GM19328 (cell line): ENCODE measurements around the gene NAT8L.

ENCODE experiments used
- ATAC-seq: cut with Tn5 transposase; IDR thresholded peaks from one replicate; pipeline ENCODE4 v1.9.1; 2021; ENCODE audit warnings: mild to moderate bottlenecking, moderate library complexity; ENCODE audit not compliant: unreplicated experiment

The NAT8L gene

DNA sequence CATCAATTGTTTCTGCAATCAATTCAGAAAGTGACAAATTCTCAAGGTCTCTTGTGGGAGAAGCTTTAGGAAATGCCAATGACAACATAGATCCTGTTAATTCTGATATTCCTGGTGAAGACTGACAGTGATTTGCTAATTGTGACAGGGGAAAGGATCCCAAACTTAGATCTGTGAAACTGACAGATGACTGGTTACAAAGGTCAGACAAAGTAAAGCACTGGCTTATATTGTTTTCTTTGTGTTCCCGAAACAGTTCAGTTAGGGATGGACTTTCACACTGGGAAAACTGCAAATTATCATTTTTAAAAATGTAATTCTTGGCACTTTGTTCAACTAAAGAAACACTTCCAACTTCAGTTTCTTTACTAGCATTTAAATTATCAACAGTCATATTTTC, 30.1 kb downstream of the NAT8L start:
- no peak for ATAC-seq

DNA sequence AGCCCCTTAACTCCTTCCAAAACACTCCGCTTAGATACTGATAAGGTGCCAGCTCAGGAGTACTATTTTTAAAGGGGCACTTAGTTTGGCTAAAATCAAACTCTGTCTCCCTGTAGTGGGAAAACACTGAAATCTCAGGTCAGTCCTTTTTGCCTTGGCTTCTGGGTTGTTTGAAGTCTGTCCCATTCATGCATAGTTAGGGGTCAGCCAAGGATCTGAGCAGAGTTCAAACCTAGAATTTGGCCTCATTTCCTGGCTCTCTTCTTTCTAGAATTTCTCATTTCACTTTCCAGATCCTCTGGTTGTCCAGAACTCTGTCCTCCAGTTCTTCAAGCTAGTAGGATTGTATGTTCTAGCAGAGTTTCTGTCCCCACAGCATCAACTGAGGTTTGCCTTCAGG, 31.5 kb downstream of the NAT8L start:
- ATAC-seq: no peak

DNA sequence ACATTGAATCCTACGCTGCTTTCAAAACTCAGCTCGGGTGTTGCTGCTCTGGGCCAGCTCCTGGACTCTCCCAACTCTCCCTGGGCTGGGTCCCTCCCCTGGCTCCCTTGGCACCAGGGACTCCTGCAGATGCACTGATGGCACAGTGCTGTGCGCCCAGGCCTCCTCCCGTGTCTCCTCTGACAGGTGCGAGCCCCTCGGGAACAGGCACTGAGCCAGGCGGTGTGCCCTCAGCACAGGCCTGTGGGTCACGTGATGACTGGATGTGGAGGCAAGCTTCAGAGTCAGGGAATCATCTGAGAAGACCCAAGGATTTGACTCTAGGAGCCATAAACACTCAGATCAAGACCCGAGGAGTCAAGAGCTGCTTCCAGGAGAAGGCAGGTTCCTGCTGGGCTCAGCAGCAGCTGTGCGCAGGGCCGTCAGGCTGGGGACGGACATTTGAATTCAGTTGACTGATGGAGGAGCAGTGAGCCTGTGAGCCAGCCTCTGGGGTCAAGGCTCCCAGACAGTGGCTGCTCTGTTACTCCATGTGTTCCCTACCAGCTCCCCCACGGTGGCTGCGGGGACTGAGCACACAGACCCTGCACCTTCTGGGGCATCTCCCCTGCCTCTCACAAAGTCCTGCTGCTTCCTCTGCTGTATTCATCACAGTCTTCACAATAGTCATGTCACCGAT, 33.0 kb downstream of the NAT8L start:
- no peak for ATAC-seq

DNA sequence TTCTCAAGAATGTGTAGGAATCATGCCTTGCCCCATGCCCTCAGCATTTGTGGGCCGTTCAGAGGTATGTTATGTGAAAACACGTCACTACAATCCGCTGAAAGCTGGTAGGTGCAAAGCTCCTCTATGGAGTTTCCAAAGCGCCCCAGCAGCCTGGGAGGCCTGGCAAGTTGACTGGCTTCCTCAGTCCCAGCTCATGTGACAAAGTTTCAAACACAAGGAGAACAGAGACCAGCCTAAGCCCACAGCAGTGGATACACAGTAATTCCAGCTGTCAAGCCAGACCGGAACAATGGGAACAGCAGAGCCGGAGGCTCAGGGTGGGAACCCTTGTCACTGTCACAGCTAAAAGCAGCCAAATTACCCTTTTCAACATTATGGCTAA, 33.5 kb downstream of the NAT8L start:
- ATAC-seq: no peak

DNA sequence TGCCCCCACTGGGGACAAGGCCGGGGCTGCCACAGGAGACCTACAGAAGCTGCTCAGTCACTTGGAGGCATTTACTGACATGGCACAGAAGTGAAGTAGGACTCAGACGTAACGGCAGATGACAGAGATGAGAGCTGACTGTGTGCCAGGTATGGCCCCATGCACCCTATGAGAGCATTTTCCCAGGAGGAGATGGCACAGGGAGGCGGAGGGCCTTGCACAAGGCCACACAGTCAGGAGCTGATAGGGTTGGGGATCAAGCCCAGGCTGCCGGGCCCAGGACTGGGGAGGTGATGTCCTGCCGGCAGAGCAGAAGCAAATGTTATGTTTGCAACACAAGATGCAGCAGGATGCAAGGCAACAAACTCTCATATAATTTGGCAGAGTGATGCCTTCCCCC, 34.1 kb downstream of the NAT8L start:
- no peak for ATAC-seq

DNA sequence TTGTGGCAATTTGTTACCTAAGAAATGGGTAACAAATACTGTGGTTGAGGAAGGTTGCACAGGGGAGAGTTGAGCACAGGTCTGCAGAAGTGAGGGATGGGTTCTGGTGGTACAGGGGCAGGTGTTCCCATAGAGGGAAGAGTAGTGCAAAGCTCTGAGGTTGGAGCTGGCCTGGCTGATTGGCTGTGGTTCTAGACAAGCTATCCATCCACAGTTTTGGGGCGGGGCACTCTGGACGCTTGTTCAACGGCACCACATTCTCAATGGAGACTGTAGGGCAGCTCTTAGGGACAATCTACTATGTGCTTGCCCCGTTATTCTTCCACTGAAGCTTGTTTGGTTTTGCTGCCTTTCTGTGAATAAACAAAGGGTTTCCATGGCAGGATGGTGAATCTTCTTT, 35.4 kb downstream of the NAT8L start:
- ATAC-seq: no peak

DNA sequence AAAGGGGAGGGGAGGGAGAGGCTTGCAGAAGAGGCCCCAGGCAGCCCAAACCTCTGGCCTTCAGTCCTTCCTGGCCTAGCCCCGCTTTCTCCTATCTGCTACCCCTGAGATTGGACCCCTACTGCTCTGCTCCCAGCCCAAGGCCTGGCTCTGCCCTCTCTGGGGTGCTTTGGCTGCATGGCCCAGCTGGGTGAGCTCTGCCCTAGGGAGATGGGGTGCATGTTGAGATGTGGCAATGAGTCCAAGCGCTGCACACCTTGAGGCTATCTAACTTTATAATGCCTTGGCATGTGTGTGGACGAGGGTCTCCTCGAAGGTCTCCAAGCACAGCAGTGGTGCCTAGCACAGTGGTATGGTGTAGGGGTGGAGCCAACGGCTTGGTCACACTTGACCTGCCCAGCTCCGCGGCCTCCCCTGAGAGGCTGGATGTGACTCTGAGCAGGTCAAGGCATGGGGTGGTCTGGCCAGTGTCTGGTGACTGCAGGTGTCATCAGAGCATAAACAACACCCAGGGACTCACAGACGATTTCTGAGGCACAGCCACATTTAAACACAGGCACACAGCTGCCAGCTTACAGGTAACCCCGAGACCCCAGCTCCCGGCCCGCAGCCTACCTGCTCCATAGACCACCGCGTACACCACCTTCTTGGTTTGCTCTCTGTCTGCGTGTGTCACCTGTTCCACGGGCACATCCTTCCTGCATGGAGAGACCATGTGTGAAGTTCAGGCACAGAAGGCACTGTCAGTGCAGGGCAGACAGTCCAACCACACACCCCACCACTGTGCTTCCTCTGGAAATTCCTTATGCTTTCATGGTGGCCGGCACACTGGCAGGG, 36.3 kb downstream of the NAT8L start:
- no peak for ATAC-seq

DNA sequence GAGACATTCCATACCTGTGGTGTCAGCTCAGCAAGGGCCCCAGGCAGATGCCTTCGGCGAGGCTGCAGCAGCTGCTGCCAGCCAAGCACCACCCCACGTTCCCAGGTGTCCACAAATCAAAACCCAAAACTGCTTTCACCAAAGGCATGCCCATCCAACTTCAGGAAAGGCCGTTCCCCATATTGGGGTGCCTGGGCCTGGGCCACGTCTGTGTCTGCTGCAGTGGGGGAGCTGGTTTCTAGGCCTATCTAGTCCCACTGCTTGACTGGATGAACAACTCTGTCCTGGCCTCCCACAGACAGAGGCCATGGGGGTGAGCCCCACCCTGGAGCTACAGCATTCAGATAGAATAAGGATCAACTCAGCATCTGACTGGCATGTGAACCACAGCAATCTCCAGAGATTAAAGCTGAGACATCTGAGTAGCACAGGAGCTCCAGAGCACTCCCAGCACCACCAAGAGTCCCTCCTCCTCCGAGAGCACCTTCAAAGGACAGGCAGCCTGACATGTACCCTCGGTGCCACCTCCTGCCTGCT, 37.0 kb downstream of the NAT8L start:
- no peak for ATAC-seq

DNA sequence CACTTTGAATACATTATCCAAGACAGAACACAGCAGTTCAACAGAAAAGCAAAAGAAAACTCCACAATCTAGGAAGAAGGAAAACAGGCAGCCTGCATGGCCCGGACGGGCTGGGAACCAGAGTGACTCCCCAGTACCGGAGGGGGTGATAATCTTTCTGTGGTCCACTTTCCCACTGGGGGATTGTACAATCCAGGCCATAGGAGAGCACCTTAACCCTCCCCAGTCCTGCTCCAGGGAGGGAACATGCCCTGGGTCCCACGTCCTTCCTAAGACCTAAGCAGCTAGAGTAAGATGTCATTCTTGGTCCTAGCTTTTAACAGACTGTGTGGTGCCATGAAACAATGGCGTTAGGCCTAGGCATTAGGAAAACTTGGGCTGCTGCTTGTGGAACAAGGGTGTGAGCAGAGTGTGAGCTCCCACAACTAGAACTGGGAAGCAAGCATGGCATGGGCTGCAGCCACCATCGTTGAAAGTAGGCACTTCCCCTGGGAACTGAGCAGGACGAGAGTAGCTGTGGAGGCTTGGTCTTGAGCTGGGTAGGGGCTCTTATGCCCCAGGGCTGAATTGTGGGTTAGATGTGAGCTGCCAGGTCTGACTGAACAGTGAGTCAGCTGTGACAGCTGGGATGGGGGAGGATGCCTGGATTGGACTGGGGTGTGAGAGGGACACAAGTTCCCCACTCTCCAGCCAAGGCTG, 42.4 kb downstream of the NAT8L start:
- no peak for ATAC-seq

DNA sequence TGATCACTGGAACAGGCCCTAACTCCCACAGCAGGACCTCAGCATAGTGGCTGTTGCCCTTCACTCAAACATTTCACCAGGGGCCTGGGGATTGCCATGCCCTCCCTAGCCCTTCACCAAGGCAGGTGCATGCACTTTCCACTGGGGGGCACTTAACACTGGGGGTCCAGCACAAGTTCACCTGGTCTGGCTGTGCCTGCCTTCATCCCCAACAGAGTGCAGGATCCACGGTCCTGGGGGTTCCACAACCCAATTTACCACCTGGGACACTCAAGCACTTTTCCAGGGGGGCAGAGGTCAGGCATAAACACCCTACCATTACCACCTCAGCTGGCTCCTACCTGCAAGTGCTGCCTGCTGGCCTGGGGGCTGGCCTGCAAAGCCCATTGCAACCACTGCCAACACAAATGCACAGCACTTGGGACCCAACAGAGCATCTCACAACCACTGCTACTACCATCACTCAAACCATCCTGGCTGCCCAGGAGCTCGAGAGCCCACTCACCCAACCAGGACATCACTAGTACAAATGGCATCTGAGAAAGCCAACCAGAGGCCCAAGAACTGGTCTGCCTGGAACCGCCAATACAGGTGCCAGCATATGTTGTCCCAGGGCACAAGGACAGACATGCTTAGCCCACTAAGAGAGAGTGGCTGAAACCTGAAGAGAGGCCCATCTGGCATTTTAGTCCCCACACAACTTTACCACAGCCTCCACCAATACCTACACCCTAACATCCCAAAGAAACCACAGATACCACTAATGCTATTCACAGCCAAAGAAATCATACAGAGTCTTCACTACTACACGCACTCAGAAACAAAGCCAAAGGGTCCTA, 43.1 kb downstream of the NAT8L start:
- ATAC-seq: no peak

DNA sequence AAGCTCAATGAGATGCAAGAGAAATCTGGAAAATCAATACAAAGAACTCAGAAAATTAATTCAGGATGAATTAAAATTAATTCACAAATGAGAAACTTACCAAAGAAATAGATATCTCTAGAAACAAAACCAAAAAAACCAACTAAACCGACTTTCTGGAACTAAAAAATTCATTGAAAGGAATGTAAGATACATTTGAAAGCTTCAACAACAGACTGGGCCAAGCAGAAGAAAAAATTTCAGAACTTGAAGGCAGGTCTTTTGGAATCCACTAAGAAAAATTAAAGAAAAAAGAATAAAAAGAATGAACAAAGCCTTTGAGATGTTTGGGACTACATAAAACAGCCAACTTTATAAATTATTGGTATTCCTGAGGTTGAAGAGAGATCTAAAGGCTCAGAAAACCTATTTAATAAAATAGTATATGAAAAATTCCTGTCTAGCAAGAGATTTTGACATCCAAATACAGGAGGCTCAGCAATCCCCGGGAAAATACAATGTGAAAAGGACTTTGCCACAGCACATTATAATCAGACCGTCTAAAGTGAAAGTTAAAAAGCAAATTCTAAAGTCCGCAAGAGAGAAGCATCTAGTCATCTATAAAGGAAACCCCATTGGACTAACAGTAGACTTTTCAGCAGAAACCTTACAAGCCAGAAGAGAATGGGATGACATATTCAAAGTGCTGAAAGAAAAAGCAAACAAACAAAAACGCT, 44.2 kb downstream of the NAT8L start:
- no peak for ATAC-seq

DNA sequence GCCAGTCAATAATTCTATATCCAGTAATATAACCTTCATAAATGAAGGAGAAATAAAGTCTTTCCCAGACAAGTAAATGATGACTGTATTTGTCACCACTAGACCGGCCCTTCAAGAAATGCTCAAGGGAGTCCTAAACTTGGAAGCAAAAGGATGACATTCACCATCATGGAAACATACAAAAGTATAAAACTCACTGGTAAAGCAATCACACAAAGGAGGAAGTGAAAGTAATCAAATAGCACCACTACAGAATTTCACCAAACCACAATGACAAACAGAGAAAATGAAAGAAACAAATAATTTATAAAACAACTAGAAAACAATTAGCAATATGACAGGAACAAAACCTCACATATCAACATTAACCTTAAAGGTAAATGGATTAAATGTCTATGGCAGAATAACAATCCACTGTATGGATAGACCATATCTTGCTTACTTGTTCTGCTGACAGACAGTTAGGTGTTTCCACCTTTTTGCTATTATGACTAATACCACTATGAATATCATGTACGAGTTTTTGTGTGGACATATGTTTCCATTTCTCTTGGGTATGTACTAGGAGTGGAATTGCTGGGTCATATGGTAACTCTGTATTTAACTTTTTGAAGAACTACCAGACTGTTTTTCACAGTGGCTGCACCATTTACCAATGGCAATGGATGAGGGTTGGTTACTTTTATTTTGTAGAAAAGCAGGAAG, 44.9 kb downstream of the NAT8L start:
- no peak for ATAC-seq

DNA sequence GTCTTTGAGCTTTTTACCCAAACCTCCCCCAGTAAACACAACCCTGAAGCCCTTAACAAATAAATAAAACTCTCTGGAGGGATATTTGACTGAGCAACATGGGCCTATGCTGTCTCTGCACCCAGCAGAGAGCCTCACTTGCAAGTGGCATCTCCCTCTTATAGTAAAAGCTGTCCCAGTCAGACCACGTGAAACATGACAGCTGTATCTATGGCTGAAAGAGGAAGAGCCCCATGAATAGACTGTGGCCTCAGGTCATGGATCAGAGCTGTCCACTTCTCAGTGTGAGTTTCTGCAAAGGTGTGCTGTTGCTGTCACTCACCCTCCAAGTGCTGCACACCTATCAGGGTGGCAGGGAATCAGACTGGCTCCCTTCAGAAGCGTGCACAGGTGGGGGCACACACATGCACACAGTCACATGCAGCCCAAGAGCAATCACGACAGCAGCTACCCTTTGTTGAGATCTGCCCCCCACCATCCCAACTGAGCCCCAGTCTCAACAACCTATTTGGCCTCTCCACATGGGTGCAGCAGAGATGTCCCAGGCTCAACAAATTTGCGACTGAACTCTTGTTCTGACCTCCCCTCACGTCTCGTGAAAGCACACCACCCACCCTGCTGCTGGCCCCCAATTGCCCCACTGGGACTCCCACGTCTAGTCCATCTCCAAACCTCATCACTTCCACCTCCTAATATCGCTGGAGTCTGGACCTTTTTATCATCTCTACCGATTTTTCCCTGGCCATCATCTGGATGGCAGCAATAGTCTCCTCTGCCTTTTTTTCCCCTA, 45.6 kb downstream of the NAT8L start:
- ATAC-seq: no peak

DNA sequence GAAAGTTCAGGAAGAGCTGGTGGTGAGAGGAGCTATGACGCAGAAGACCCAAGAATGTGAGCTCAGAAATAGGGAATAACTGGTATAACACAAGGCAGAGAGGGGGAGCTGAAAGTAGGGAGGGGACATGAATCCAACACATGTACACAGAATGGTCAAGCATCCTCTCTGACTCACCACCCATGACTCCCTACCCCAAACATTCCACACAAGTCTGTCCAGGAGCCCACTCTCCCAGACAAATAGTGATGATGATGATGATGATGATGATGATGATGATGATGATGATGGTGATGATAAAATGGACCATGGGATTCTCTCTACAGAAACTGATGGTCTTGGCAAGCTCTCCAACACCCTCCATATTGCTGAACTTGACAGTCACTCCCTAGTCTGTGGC, 46.4 kb downstream of the NAT8L start:
- no peak for ATAC-seq

DNA sequence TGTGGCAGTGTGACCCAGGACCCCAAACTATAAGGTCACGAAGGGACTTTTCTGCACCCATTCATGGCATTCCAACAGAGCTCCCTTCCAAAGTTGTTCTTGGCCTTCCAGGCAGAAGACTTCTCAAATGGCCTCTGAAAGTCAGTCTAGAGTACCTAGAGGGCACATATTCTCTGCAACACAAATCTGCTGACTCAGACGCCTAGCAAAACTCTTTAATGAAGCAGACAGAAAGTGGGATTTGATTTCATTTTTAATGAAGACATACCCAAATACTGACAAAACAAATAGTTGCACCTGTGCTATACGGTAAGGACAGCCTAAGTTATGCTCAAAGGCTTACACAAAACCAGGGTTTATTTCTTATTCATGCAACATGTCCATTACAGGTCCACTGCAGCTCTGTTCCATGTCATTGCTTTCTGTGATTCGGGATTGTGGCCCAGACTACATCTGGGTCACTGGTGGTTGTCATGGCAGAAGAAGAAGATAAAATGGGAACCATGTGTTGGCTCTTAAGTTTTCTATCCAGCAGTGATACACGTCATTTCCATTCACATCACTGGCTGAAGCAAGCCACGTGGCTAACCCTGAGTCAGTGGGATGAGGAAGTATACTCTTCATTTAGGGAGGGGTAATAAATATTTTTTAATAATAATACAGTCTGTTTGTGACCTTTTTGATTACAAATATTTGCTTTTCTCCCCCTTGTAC, 57.7 kb downstream of the NAT8L start:
- no peak for ATAC-seq
